Measurements from ENCODE around the gene PLIN5. TPM values are rescaled to one million over a fixed set of nuclear protein-coding genes. Genes with fewer than 3 reads are reported as not detected.

Gene PLIN5
- polyA plus RNA-seq, 3 donors = 0.28 to 3.0 (median 0.58) TPM

- H3K4me1 Mint-ChIP-seq = peaks cover 69% of the 10 kb centered on the region
- H3K4me1 ChIP-seq (ENCODE audit: control insufficient read depth in 1 of 2, insufficient read depth in 2 of 2, low read length in 2 of 2) = peaks cover 62 to 76% of the 10 kb centered on the region in 2 donors
Measured at GRCh38 chr19:4543842-4544647, 9.0 kb upstream of the PLIN5 start.

More at GRCh38 chr19:4543842-4544647, 9.0 kb upstream of the PLIN5 start:
- H3K79me2 ChIP-seq (ENCODE audit: insufficient read depth, low read length) = peaks cover 12% of the 10 kb centered on the region
- H3K9ac ChIP-seq (ENCODE audit: insufficient read depth, low read length, poor library complexity, severe bottlenecking) = peak overlapping the region; percentile 99
- Mint-ChIP-seq H3K36me3 (peaks cover 2 to 7% of the 10 kb centered on the region in 2 donors), H3K4me3 (peak overlapping the region in 1 of 2 donors; percentile 7), H3K27ac (peak overlapping the region in 1 of 7 donors; percentile 71), H3K27me3 (ENCODE audit: low read depth in 3 of 3) (peaks cover 0 to 2% (median 0%) of the 10 kb centered on the region in 3 donors), H3K9me3 (peaks cover 2 to 9% (median 6%) of the 10 kb centered on the region in 7 donors)
- no peaks in the 10 kb centered on the region for H4K20me1 ChIP-seq (ENCODE audit: insufficient read depth, low read length)
- DNase-seq = no peak
- peak overlapping the region; percentile 77 for H3K4me2 ChIP-seq (replicated peaks; ENCODE audit: extremely low read depth, low read length, poor library complexity, severe bottlenecking)
- H3K36me3 ChIP-seq (replicated peaks in 1 of 2; ENCODE audit: control insufficient read depth in 1 of 2, insufficient read depth in 2 of 2, low read length in 2 of 2) = no peaks in the 10 kb centered on the region
- H3K27me3 ChIP-seq (ENCODE audit: control insufficient read depth in 2 of 2, insufficient read depth in 2 of 2, low read length in 2 of 2) = no peaks in the 10 kb centered on the region
- TF ChIP-seq CTCF (IDR thresholded peaks at IDR 0.05) = no peak
- 60% methylated on average over 72 of the region's 87 CpGs for WGBS (ENCODE audit: insufficient coverage)
- peak overlapping the region in 1 of 2 donors; percentile 98 for H3K27ac ChIP-seq (ENCODE audit: low read depth in 1 of 2, low read length in 2 of 2)
- no peak overlapping the region for H2AFZ ChIP-seq (ENCODE audit: insufficient read depth, low read depth, low read length, poor library complexity, severe bottlenecking)
- intact Hi-C loops (cut with micrococcal nuclease) = loop anchor here (5.0 kb wide), 1 partner anchor 93 kb away; the partner anchor contains the start of gene TNFAIP8L1 (in 2 of the 2)
- no peaks in the 10 kb centered on the region for H3K9me3 ChIP-seq (replicated peaks in 1 of 2; ENCODE audit: control insufficient read depth in 1 of 2, insufficient read depth in 1 of 2, low read length in 2 of 2)
- H3K4me3 ChIP-seq (replicated peaks in 1 of 3; ENCODE audit: low read depth in 2 of 3, low read length in 3 of 3) = peak overlapping the region in 1 of 3 experiments; percentile 66

Data from CD14-positive monocyte (primary cell).